GM18909 (cell line): ENCODE measurements around the gene HBQ1.
"Not testable (repeated sequence)": the region's sequence is repeated elsewhere in the genome, so short reads cannot be mapped to it uniquely, and the experiment has no call there.

Experiments
- ATAC-seq: cut with Tn5 transposase; IDR thresholded peaks from one replicate; pipeline ENCODE4 v1.9.1; 2021; ENCODE audit warnings: mild to moderate bottlenecking; ENCODE audit not compliant: unreplicated experiment, poor library complexity

Gene HBQ1

GRCh38 chr16:175011-175949 is 5.0 kb upstream of the HBQ1 start:
- ATAC-seq, result no peak

- ATAC-seq, result not testable (repeated sequence)
These were observed 4.3 kb upstream of the HBQ1 start for GRCh38 chr16:176006-176405.

GRCh38 chr16:176477-177382 is 3.5 kb upstream of the HBQ1 start, which contains the start of gene HBA1:
Gene HBA1 (plus strand): TSS chr16:176680. CDS start chr16:176717, 37 bp downstream.
- ATAC-seq, result not testable (repeated sequence)

- ATAC-seq, result no peak
These were observed 2.9 kb upstream of the HBQ1 start for GRCh38 chr16:177394-177822.

- no peak for ATAC-seq
These were observed 2.1 kb upstream of the HBQ1 start for GRCh38 chr16:177981-178667.

GRCh38 chr16:178668-179015 is 1.6 kb upstream of the HBQ1 start:
- no peak for ATAC-seq

- no peak for ATAC-seq
These were observed 807 bp upstream of the HBQ1 start for GRCh38 chr16:179211-180092.

- peak; percentile 51 for ATAC-seq
These were observed 664 bp downstream of the HBQ1 start for GRCh38 chr16:180681-181564.

- no peak for ATAC-seq
These were observed 1.3 kb downstream of the HBQ1 start for GRCh38 chr16:181565-182021.

GRCh38 chr16:183005-183404 is 2.7 kb downstream of the HBQ1 start:
- ATAC-seq, result no peak

- ATAC-seq, result no peak
These were observed 5.0 kb downstream of the HBQ1 start for GRCh38 chr16:185213-185612.

- ATAC-seq, result no peak
These were observed 5.4 kb downstream of the HBQ1 start for GRCh38 chr16:185691-186090.

- no peak for ATAC-seq
These were observed 7.1 kb downstream of the HBQ1 start for GRCh38 chr16:187330-187729.

GRCh38 chr16:188674-189073 is 8.4 kb downstream of the HBQ1 start:
- ATAC-seq, result no peak

- no peak for ATAC-seq
These were observed 9.4 kb downstream of the HBQ1 start for GRCh38 chr16:189604-190186.

GRCh38 chr16:191831-192230 is 11.6 kb downstream of the HBQ1 start:
- ATAC-seq, result no peak

- no peak for ATAC-seq
These were observed 12.4 kb downstream of the HBQ1 start for GRCh38 chr16:192686-193085.

- no peak for ATAC-seq
These were observed 13.2 kb downstream of the HBQ1 start for GRCh38 chr16:193441-193840.
